ENCODE data around the gene NLGN1. TPM values are rescaled to one million over a fixed set of nuclear protein-coding genes. Genes with fewer than 3 reads are reported as not detected.

Gene NLGN1
- total RNA-seq, 1 experiment from 2014 or later, result 0.85 TPM

DNA sequence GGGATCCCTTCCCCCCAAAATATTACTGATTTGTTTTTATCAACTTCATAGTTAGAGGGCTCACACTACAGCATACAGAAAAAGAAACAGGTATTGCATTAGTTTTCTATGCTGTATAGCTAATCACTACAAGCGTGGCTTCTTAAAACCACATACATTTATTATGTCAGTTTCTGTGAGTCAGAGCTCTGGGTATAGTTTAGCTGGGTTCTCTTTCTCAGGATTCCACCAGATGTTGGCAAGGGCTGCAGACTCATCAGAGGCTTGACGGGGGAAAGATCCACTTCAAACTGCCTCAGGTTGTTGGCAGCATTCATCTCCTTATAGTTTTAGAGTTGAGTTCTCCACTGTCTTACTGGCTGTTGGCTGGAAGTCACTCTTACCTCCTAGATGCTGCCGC, 328.0 kb downstream of the NLGN1 start:
- Histone ChIP-seq H3K27me3 (ENCODE audit: control insufficient read depth, insufficient read depth, low read length) (no peaks in the 10 kb centered on the region), H3K27ac (ENCODE audit: low read length) (no peak overlapping the region), H3K9me3 (ENCODE audit: control insufficient read depth, insufficient read depth, low read depth, low read length) (no peaks in the 10 kb centered on the region), H3K4me1 (ENCODE audit: control insufficient read depth, insufficient read depth, low read length) (no peaks in the 10 kb centered on the region), H3K36me3 (ENCODE audit: control insufficient read depth, insufficient read depth, low read length) (no peaks in the 10 kb centered on the region), H3K4me3 (ENCODE audit: low read depth in 2 of 2, low read length in 2 of 2) (no peak overlapping the region)
- CTCF ChIA-PET, result no interaction called here
- TF ChIP-seq, protein P1, sequence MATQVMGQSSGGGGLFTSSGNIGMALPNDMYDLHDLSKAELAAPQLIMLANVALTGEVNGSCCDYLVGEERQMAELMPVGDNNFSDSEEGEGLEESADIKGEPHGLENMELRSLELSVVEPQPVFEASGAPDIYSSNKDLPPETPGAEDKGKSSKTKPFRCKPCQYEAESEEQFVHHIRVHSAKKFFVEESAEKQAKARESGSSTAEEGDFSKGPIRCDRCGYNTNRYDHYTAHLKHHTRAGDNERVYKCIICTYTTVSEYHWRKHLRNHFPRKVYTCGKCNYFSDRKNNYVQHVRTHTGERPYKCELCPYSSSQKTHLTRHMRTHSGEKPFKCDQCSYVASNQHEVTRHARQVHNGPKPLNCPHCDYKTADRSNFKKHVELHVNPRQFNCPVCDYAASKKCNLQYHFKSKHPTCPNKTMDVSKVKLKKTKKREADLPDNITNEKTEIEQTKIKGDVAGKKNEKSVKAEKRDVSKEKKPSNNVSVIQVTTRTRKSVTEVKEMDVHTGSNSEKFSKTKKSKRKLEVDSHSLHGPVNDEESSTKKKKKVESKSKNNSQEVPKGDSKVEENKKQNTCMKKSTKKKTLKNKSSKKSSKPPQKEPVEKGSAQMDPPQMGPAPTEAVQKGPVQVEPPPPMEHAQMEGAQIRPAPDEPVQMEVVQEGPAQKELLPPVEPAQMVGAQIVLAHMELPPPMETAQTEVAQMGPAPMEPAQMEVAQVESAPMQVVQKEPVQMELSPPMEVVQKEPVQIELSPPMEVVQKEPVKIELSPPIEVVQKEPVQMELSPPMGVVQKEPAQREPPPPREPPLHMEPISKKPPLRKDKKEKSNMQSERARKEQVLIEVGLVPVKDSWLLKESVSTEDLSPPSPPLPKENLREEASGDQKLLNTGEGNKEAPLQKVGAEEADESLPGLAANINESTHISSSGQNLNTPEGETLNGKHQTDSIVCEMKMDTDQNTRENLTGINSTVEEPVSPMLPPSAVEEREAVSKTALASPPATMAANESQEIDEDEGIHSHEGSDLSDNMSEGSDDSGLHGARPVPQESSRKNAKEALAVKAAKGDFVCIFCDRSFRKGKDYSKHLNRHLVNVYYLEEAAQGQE (IDR thresholded peaks at IDR 0.05; ENCODE audit: insufficient read depth in 1 of 2, low read depth in 2 of 2, low read length in 1 of 2), result no peak
- TF ChIP-seq TCF7L2 (IDR thresholded peaks at IDR 0.05; ENCODE audit: low read depth, low read length) (no peak), SIN3A (IDR thresholded peaks at IDR 0.05; ENCODE audit: borderline replicate concordance, insufficient read depth, low read depth, low read length) (no peak), POLR2AphosphoS5 (IDR thresholded peaks at IDR 0.05; ENCODE audit: low read depth, low read length) (no peak), CTCF (IDR thresholded peaks at IDR 0.05) (no peak)
- no TSS peak for BruUV-seq (replicated peaks)
- ATAC-seq (no peak), DNase-seq (ENCODE audit: low read depth, low spot score) (no peak)
- in situ Hi-C loops (cut with HindIII; ENCODE audit: low pct_unique_long_range_greater_than_20kb, low sequenced_read_pairs) (no loop called here), intact Hi-C loops (cut with micrococcal nuclease; ENCODE audit: unreplicated experiment) (no loop called here)
- POLR2A ChIA-PET, result no interaction called here

- Histone ChIP-seq H3K4me1 (ENCODE audit: control insufficient read depth, insufficient read depth, low read length) (no peaks in the 10 kb centered on the region), H3K9me3 (ENCODE audit: control insufficient read depth, insufficient read depth, low read depth, low read length) (no peaks in the 10 kb centered on the region), H3K36me3 (ENCODE audit: control insufficient read depth, insufficient read depth, low read length) (no peaks in the 10 kb centered on the region), H3K27ac (ENCODE audit: low read length) (no peak overlapping the region), H3K4me3 (ENCODE audit: low read depth in 2 of 2, low read length in 2 of 2) (no peak overlapping the region), H3K27me3 (ENCODE audit: control insufficient read depth, insufficient read depth, low read length) (no peaks in the 10 kb centered on the region)
- DNase-seq (ENCODE audit: low read depth, low spot score) (no peak), ATAC-seq (no peak)
- intact Hi-C loops (cut with micrococcal nuclease; ENCODE audit: unreplicated experiment) (no loop called here), in situ Hi-C loops (cut with HindIII; ENCODE audit: low pct_unique_long_range_greater_than_20kb, low sequenced_read_pairs) (no loop called here)
- no TSS peak for BruUV-seq (replicated peaks)
- POLR2A ChIA-PET, result no interaction called here
- TF ChIP-seq POLR2AphosphoS5 (IDR thresholded peaks at IDR 0.05; ENCODE audit: low read depth, low read length), result no peak
- TF ChIP-seq, protein P1 (IDR thresholded peaks at IDR 0.05; ENCODE audit: insufficient read depth in 1 of 2, low read depth in 2 of 2, low read length in 1 of 2), result no peak
- TF ChIP-seq CTCF (IDR thresholded peaks at IDR 0.05), result no peak
- TF ChIP-seq TCF7L2 (IDR thresholded peaks at IDR 0.05; ENCODE audit: low read depth, low read length), result no peak
- TF ChIP-seq SIN3A (IDR thresholded peaks at IDR 0.05; ENCODE audit: borderline replicate concordance, insufficient read depth, low read depth, low read length), result no peak
- CTCF ChIA-PET, result no interaction called here
Measured at GRCh38 chr3:173730391-173730790, 332.8 kb downstream of the NLGN1 start.

All from Panc1 (cell line).